H1 (cell line): ENCODE results near the gene ADCK1. TPM values are rescaled to one million over a fixed set of nuclear protein-coding genes. Genes with fewer than 3 reads are reported as not detected.

Experiments
- CTCF ChIA-PET: fragments of 300-600 bp; sonication (Branson Sonifier 250); formaldehyde crosslinking; loops from one replicate; lab custom pipeline; 2021; ENCODE audit not compliant: partially characterized antibody; lab: Charles Lee
- POLR2A ChIA-PET: fragments of 300-600 bp; sonication (Branson Sonifier 250); formaldehyde crosslinking; loops from one replicate; lab custom pipeline; 2021; ENCODE audit warnings: inconsistent platforms; ENCODE audit not compliant: partially characterized antibody; lab: Charles Lee
- DNase-seq, 2 experiments: peaks; one replicate each; pipeline versions ENCODE4 v3.0.0 to v3.0.0-alpha.2; 2010 to 2022; ENCODE audit warnings: low spot score in 2 of 2, low read depth in 1 of 2, mixed read lengths in 1 of 2
- FAIRE-seq: peaks from 2 replicates; lab custom pipeline; 2011; peaks lifted over from hg19 to GRCh38; lab: Jason Lieb, UNC
- H2AFZ ChIP-seq: 2 replicates; pipeline ENCODE4 v1.8.1; 2012; ENCODE audit warnings: low read length, inconsistent platforms
- H2AK5ac ChIP-seq: 2 replicates; pipeline ENCODE4 v1.6.1; 2013; ENCODE audit warnings: low read depth, low read length
- H2BK120ac ChIP-seq: replicated peaks from 2 replicates; pipeline ENCODE3; 2013; ENCODE audit warnings: low read depth, low read length, inconsistent platforms
- H2BK12ac ChIP-seq: 2 replicates; pipeline ENCODE4 v1.6.1; 2013; ENCODE audit warnings: low read depth, low read length
- H2BK15ac ChIP-seq: 2 replicates; pipeline ENCODE4 v1.6.1; 2013; ENCODE audit warnings: low read length
- H2BK20ac ChIP-seq: 2 replicates; pipeline ENCODE4 v1.6.1; 2013; ENCODE audit warnings: low read length
- H2BK5ac ChIP-seq: 2 replicates; pipeline ENCODE4 v1.6.1; 2013; ENCODE audit warnings: low read depth, low read length
- H3K14ac ChIP-seq: 2 replicates; pipeline ENCODE4 v1.6.1; 2013; ENCODE audit warnings: inconsistent platforms; ENCODE audit not compliant: insufficient read length
- H3K18ac ChIP-seq: 2 replicates; pipeline ENCODE4 v1.6.1; 2013; ENCODE audit warnings: low read length; ENCODE audit errors: extremely low read depth
- H3K23ac ChIP-seq: 2 replicates; pipeline ENCODE4 v1.6.1; 2013; ENCODE audit warnings: inconsistent platforms; ENCODE audit not compliant: insufficient read length
- H3K23me2 ChIP-seq: 2 replicates; pipeline ENCODE4 v1.6.1; 2013; ENCODE audit warnings: low read depth, low read length
- H3K27ac ChIP-seq: 2 replicates; pipeline ENCODE4 v1.6.1; 2011; ENCODE audit warnings: low read depth, low read length, inconsistent platforms
- H3K27me3 ChIP-seq, 4 experiments: replicated peaks in 1 of 4; 1 replicate in 1 of 4; 2 replicates in 3 of 4; pipeline versions ENCODE4 v1.6.1 to v1.8.1; 2011 to 2013; ENCODE audit warnings: low read length in 3 of 4, mild to moderate bottlenecking in 3 of 4, inconsistent platforms in 2 of 4, mixed read lengths in 2 of 4, moderate library complexity in 1 of 4; ENCODE audit not compliant: control insufficient read depth in 3 of 4, insufficient read depth in 3 of 4; ENCODE audit errors: extremely low read depth in 1 of 4
- H3K36me3 ChIP-seq, 4 experiments: 2 replicates each; pipeline versions ENCODE4 v1.6.1 to v1.8.1; 2011 to 2013; ENCODE audit warnings: mild to moderate bottlenecking in 4 of 4, low read length in 3 of 4, moderate library complexity in 2 of 4, control low read depth in 1 of 4, inconsistent platforms in 1 of 4; ENCODE audit not compliant: insufficient read depth in 4 of 4, control insufficient read depth in 2 of 4
- H3K4ac ChIP-seq: replicated peaks from 2 replicates; pipeline ENCODE3; 2013; ENCODE audit warnings: low read length, low read depth, mixed read lengths, inconsistent platforms; ENCODE audit not compliant: insufficient read length
- H3K4me1 ChIP-seq, 4 experiments: replicated peaks in 1 of 4; 1 replicate in 1 of 4; 2 replicates in 3 of 4; pipeline versions ENCODE4 v1.6.1 to v1.8.1; 2011 to 2013; ENCODE audit warnings: low read length in 3 of 4, inconsistent platforms in 2 of 4, mixed read lengths in 1 of 4; ENCODE audit not compliant: insufficient read depth in 4 of 4, control insufficient read depth in 3 of 4
- H3K4me2 ChIP-seq, 2 experiments: 2 replicates each; pipeline versions ENCODE4 v1.6.1 to v1.8.1; 2011 to 2013; ENCODE audit warnings: low read depth in 2 of 2, low read length in 2 of 2, control low read depth in 1 of 2, inconsistent platforms in 1 of 2, mild to moderate bottlenecking in 1 of 2; ENCODE audit not compliant: insufficient read depth in 1 of 2
- H3K4me3 ChIP-seq, 4 experiments: fragments of 200-600, 300-600 bp in 1 of 4; sonication (generic), shearing (Covaris generic), sonication (Bioruptor Twin) in 1 of 4; 2 replicates each; pipeline versions ENCODE4 v1.5.1 to v1.8.1; 2011 to 2016; ENCODE audit warnings: low read length in 4 of 4, low read depth in 3 of 4, control low read depth in 2 of 4, inconsistent platforms in 2 of 4, mild to moderate bottlenecking in 2 of 4, mixed read lengths in 1 of 4, moderate library complexity in 1 of 4; ENCODE audit not compliant: insufficient read depth in 2 of 4; ENCODE audit errors: extremely low read depth in 1 of 4
- H3K56ac ChIP-seq: replicated peaks from 2 replicates; pipeline ENCODE3; 2013; ENCODE audit warnings: low read depth, mild to moderate bottlenecking, mixed read lengths, low read length, inconsistent platforms; ENCODE audit not compliant: insufficient read length
- H3K79me1 ChIP-seq: 2 replicates; pipeline ENCODE4 v1.6.1; 2013; ENCODE audit warnings: low read depth, low read length, control low read depth
- H3K79me2 ChIP-seq, 2 experiments: 2 replicates each; pipeline versions ENCODE4 v1.6.1 to v1.8.1; 2012 to 2013; ENCODE audit warnings: low read length in 2 of 2, mild to moderate bottlenecking in 2 of 2, inconsistent platforms in 1 of 2; ENCODE audit not compliant: insufficient read depth in 2 of 2, control insufficient read depth in 1 of 2
- H3K9ac ChIP-seq, 4 experiments: replicated peaks in 1 of 4; 1 replicate in 1 of 4; 2 replicates in 3 of 4; pipeline versions ENCODE4 v1.6.1 to v1.8.1; 2011 to 2013; ENCODE audit warnings: low read depth in 3 of 4, low read length in 3 of 4, control low read depth in 2 of 4, mild to moderate bottlenecking in 2 of 4, moderate library complexity in 2 of 4, inconsistent platforms in 1 of 4; ENCODE audit errors: extremely low read depth in 1 of 4
- H3K9me3 ChIP-seq, 2 experiments: 2 replicates each; pipeline versions ENCODE4 v1.6.1 to v1.8.1; 2012 to 2013; ENCODE audit warnings: mild to moderate bottlenecking in 2 of 2, moderate library complexity in 2 of 2, control low read depth in 1 of 2, inconsistent platforms in 1 of 2, low read depth in 1 of 2, low read length in 1 of 2, mixed read lengths in 1 of 2; ENCODE audit not compliant: insufficient read depth in 2 of 2
- H4K20me1 ChIP-seq, 2 experiments: replicated peaks in 1 of 2; 2 replicates each; pipeline versions ENCODE3 to v1.8.1; 2011 to 2013; ENCODE audit warnings: inconsistent platforms in 2 of 2, low read length in 2 of 2, mild to moderate bottlenecking in 1 of 2; ENCODE audit not compliant: insufficient read depth in 2 of 2, control insufficient read depth in 1 of 2
- H4K5ac ChIP-seq: 2 replicates; pipeline ENCODE4 v1.6.1; 2013; ENCODE audit warnings: low read length, low read depth, mixed read lengths, inconsistent platforms; ENCODE audit not compliant: insufficient read length
- H4K8ac ChIP-seq: 2 replicates; pipeline ENCODE4 v1.8.0; 2013; ENCODE audit warnings: mild to moderate bottlenecking, moderate library complexity, low read length, inconsistent platforms; ENCODE audit not compliant: insufficient read depth; ENCODE audit errors: extremely low read depth
- H4K91ac ChIP-seq: replicated peaks from 2 replicates; pipeline ENCODE3; 2013; ENCODE audit warnings: low read length, mixed read lengths, inconsistent platforms; ENCODE audit not compliant: insufficient read length
- BRCA1 ChIP-seq: IDR thresholded peaks from 2 replicates; pipeline ENCODE4 v1.6.1; 2012; ENCODE audit warnings: low read depth, low read length, improper control_type of control experiment
- CBX5 ChIP-seq: fragments of 300-800, 300-1000 bp; sonication (generic); IDR thresholded peaks from 2 replicates; pipeline ENCODE4 v1.7.1; 2016; ENCODE audit warnings: antibody characterized with exemption, low read length, low read depth
- CEBPB ChIP-seq: IDR thresholded peaks from 2 replicates; pipeline ENCODE4 v1.6.1; 2012; ENCODE audit warnings: low read depth, low read length
- CHD1 ChIP-seq: IDR thresholded peaks from 2 replicates; pipeline ENCODE4 v1.6.1; 2012; ENCODE audit warnings: low read depth, low read length, improper control_type of control experiment
- GABPA ChIP-seq: IDR thresholded peaks from 2 replicates; pipeline ENCODE4 v1.6.1; 2011; ENCODE audit warnings: mild to moderate bottlenecking, low read length, moderate library complexity, borderline replicate concordance; ENCODE audit not compliant: insufficient read depth
- GTF2F1 ChIP-seq: IDR thresholded peaks from 2 replicates; pipeline ENCODE4 v1.6.1; 2012; ENCODE audit warnings: low read depth, low read length, improper control_type of control experiment, borderline replicate concordance
- KDM4A ChIP-seq: IDR thresholded peaks from one replicate; pipeline ENCODE4 v1.7.1; 2012; ENCODE audit warnings: low read depth, mild to moderate bottlenecking, moderate library complexity, low read length, inconsistent platforms; ENCODE audit not compliant: severe bottlenecking
- POU5F1 ChIP-seq: IDR thresholded peaks from 2 replicates; pipeline ENCODE4 v1.6.1; 2011; ENCODE audit warnings: low read depth, mild to moderate bottlenecking, low read length, moderate library complexity
- RAD21 ChIP-seq, 2 experiments: IDR thresholded peaks in 1 of 2; conservative IDR thresholded peaks in 1 of 2; 2 replicates each; pipeline ENCODE4 v1.6.1; 2011; ENCODE audit warnings: low read depth in 2 of 2, low read length in 2 of 2, improper control_type of control experiment in 1 of 2, inconsistent platforms in 1 of 2, mild to moderate bottlenecking in 1 of 2, moderate library complexity in 1 of 2
- SAP30 ChIP-seq: fragments of 300-600 bp; sonication (generic); IDR thresholded peaks from 2 replicates; pipeline ENCODE4 v1.7.1; 2012; ENCODE audit warnings: low read length, moderate library complexity, mild to moderate bottlenecking, inconsistent platforms; ENCODE audit not compliant: insufficient read depth, insufficient replicate concordance
- SP4 ChIP-seq: IDR thresholded peaks from 2 replicates; pipeline ENCODE4 v1.6.1; 2012; ENCODE audit warnings: low read length, inconsistent platforms
- TAF1 ChIP-seq: IDR thresholded peaks from 2 replicates; pipeline ENCODE4 v1.6.1; 2011; ENCODE audit warnings: mild to moderate bottlenecking, low read depth, low read length
- TAF7 ChIP-seq: optimal IDR thresholded peaks from 2 replicates; pipeline ENCODE3; 2011; ENCODE audit warnings: low read depth, mild to moderate bottlenecking, inconsistent platforms, low read length, moderate library complexity, borderline replicate concordance
- TEAD4 ChIP-seq: IDR thresholded peaks from 2 replicates; pipeline ENCODE4 v1.6.1; 2012; ENCODE audit warnings: low read depth, low read length, inconsistent platforms, mixed read lengths
- WGBS, 2 experiments: shearing (Covaris generic) in 1 of 2; methylation state at CpG; one replicate each; pipeline versions ENCODE4 v1.1.6 to v1.1.7; 2013 to 2015; ENCODE audit warnings: low lambda C conversion rate in 2 of 2, mixed read lengths in 2 of 2, inconsistent platforms in 1 of 2, low coverage in 1 of 2, missing lambda C conversion rate in 1 of 2; ENCODE audit not compliant: insufficient replicate concordance in 2 of 2, insufficient coverage in 1 of 2, insufficient read length in 1 of 2; ENCODE audit errors: extremely low coverage in 1 of 2, missing lambda C conversion rate in 1 of 2; 5-methylcytosine and 5-hydroxymethylcytosine counted together
- polyA plus RNA-seq, 7 experiments: library from polyadenylated mRNA; depleted of rRNA in 3 of 7; stranded (reverse) in 5 of 7; unstranded in 2 of 7; fragments of >200 nt in 5 of 7; fragments of 200-250 nt in 2 of 7; gene quantifications; 1 replicate in 5 of 7; 2 replicates in 1 of 7; 4 replicates in 1 of 7; pipeline versions ENCODE4 v1.2.1 to v1.2.3, GENCODE V29; 2011 to 2013; ENCODE audit warnings: missing spikeins in 2 of 7, mixed read lengths in 2 of 7
- total RNA-seq: library from RNA; stranded (reverse); fragmentation: NEBNext Ultra II Directional; extraction: Animal tissue kit (Norgen Biotek cat#: 25700); gene quantifications from 2 replicates; pipeline ENCODE4 v1.2.1, GENCODE V29; 2021

Gene ADCK1
- total and polyA plus RNA-seq, 2 of the 8 experiments (the other 6 are each of a cell fraction or from before 2014, with no cell fraction given), result 11.0 to 16.8 TPM

GRCh38 chr14:77752266-77752665, 47.6 kb upstream of the ADCK1 start:
- Histone ChIP-seq H3K79me2 (peaks cover 0 to 33% of the 10 kb centered on the region in 2 experiments; a peak in 2 of 4 replicates), H2BK15ac (no peak overlapping the region), H3K9me3 (peaks cover 0 to 6% of the 10 kb centered on the region in 2 experiments; a peak in 1 of 4 replicates), H3K4me1 (no peaks in the 10 kb centered on the region), H3K36me3 (peaks cover 6 to 56% (median 36%) of the 10 kb centered on the region in 4 experiments), H3K4me2 (no peak overlapping the region), H4K91ac (no peak overlapping the region), H4K8ac (no peak overlapping the region), H3K27me3 (no peaks in the 10 kb centered on the region), H3K9ac (no peak overlapping the region), H2BK5ac (no peak overlapping the region), H2BK12ac (no peak overlapping the region), H4K20me1 (peaks cover 2 to 3% of the 10 kb centered on the region in 2 experiments), H2AK5ac (no peak overlapping the region), H2BK20ac (no peak overlapping the region), H3K27ac (no peak overlapping the region), H3K4me3 (no peak overlapping the region), H3K56ac (no peak overlapping the region), H2AFZ (no peak overlapping the region), H4K5ac (no peak overlapping the region), H3K4ac (no peak overlapping the region), H2BK120ac (no peak overlapping the region), H3K23me2 (no peaks in the 10 kb centered on the region), H3K79me1 (no peaks in the 10 kb centered on the region), H3K23ac (no peak overlapping the region), H3K14ac (no peak overlapping the region), H3K18ac (no peak overlapping the region)
- no peak for FAIRE-seq
- DNase-seq, result no peak
- TF ChIP-seq SP4 (no peak), POU5F1 (no peak), KDM4A (no peak), BRCA1 (no peak), TAF7 (no peak), CEBPB (no peak), TAF1 (no peak), RAD21 (IDR thresholded peaks at IDR 0.05 in 1 of 2, conservative IDR thresholded peaks at IDR 0.05 in 1 of 2; ENCODE audit: low read depth in 2 of 2, low read length in 2 of 2) (no peak), GABPA (no peak), GTF2F1 (no peak), CBX5 (no peak), SAP30 (no peak), TEAD4 (no peak), CHD1 (no peak)
- WGBS, 2 experiments, result 98% methylated on average over 2 of the region's 2 CpGs; no CpG with 5 or more reads in 1 of the 2 experiments
- ChIA-PET POLR2A (interaction anchor here (0.7 kb wide), 1 partner anchor 51 kb away, joined by 3 read pairs; no protein-coding TSS in a partner anchor), CTCF (interaction anchor here (0.8 to 1.9 kb wide), 4 partner anchors 9 to 402 kb away, joined by 3 to 10 read pairs (median 4); partner anchors contain the start of gene SNW1)
